Measurements from ENCODE around the gene PUS10.
A peak's percentile ranks its signal among the peaks of the same experiment; 100 is the strongest.
"Not testable (repeated sequence)": the region's sequence is repeated elsewhere in the genome, so short reads cannot be mapped to it uniquely, and the experiment has no call there.

The PUS10 gene

DNA sequence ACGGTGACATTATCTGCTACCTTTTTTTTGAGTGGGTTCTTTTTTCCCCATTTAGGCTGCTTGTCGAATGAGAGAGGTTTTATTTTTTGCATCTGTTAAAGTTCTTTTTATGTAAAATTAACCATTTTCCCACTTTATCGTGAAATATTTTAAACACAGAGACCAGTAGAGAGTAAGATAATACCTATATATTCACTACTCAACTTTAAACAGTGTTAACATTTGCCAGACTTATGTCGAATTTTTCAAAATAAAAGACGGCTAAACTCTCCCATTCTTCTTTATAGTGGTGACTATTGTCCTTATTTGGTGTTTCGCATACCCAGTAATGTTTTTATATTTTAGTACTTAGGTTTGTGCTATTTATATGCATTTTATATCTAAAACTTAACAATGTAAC is 743 bp upstream of the PUS10 start:
- Mint-ChIP-seq H3K9me3 (no peaks in the 10 kb centered on the region), H3K27ac (peak overlapping the region; percentile 98), H3K4me1 (ENCODE audit: low read depth) (peaks cover 56% of the 10 kb centered on the region), H3K36me3 (ENCODE audit: low read depth) (peaks cover 52% of the 10 kb centered on the region), H3K27me3 (no peaks in the 10 kb centered on the region), H3K4me3 (peak overlapping the region; percentile 97)
- DNase-seq: no peak

GRCh38 chr2:61018318-61018755 is 282 bp upstream of the PUS10 start:
- DNase-seq: no peak
- peak overlapping the region; percentile 97 for H3K4me3 Mint-ChIP-seq
- H3K27ac Mint-ChIP-seq: peak overlapping the region; percentile 98
- peaks cover 47% of the 10 kb centered on the region for H3K36me3 Mint-ChIP-seq (ENCODE audit: low read depth)
- no peaks in the 10 kb centered on the region for H3K9me3 Mint-ChIP-seq
- H3K4me1 Mint-ChIP-seq (ENCODE audit: low read depth): peaks cover 56% of the 10 kb centered on the region
- H3K27me3 Mint-ChIP-seq: no peaks in the 10 kb centered on the region

- Mint-ChIP-seq H3K27me3 (no peaks in the 10 kb centered on the region), H3K36me3 (ENCODE audit: low read depth) (peaks cover 39% of the 10 kb centered on the region), H3K27ac (peak overlapping the region; percentile 98), H3K4me1 (ENCODE audit: low read depth) (peaks cover 60% of the 10 kb centered on the region), H3K9me3 (no peaks in the 10 kb centered on the region), H3K4me3 (peak overlapping the region; percentile 97)
- DNase-seq: peak; percentile 86
Observed at GRCh38 chr2:61017003-61017555, 976 bp downstream of the PUS10 start.

- peak overlapping the region; percentile 97 for H3K4me3 Mint-ChIP-seq
- no peak for DNase-seq
- peaks cover 35% of the 10 kb centered on the region for H3K36me3 Mint-ChIP-seq (ENCODE audit: low read depth)
- H3K9me3 Mint-ChIP-seq: no peaks in the 10 kb centered on the region
- H3K27me3 Mint-ChIP-seq: no peaks in the 10 kb centered on the region
- peaks cover 61% of the 10 kb centered on the region for H3K4me1 Mint-ChIP-seq (ENCODE audit: low read depth)
- peak overlapping the region; percentile 98 for H3K27ac Mint-ChIP-seq
Observed at GRCh38 chr2:61016392-61017002, 1.6 kb downstream of the PUS10 start.

GRCh38 chr2:61015976-61016375 is 2.1 kb downstream of the PUS10 start:
- no peak for DNase-seq
- H3K27me3 Mint-ChIP-seq: no peaks in the 10 kb centered on the region
- no peaks in the 10 kb centered on the region for H3K9me3 Mint-ChIP-seq
- H3K4me3 Mint-ChIP-seq: peak overlapping the region; percentile 97
- peak overlapping the region; percentile 98 for H3K27ac Mint-ChIP-seq
- H3K36me3 Mint-ChIP-seq (ENCODE audit: low read depth): peaks cover 30% of the 10 kb centered on the region
- peaks cover 60% of the 10 kb centered on the region for H3K4me1 Mint-ChIP-seq (ENCODE audit: low read depth)

DNA sequence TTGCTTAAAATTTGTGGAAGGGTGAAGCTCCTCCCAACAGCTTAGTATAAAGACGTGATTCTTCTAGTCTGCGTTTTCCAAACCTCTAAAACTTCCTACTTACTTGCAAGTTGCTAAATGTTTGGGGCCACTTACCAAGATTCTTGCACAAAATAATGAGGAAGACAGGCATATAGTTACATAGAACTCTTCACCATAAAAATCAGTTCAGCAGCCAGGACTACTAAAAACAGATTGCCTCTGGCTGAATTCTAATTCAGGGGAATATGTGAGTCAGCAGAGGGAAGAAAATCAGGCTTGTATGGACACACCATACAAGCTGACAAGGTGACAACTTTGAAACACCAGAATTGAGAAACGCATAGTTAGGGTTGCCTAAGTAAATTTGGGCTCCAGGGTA is 3.3 kb downstream of the PUS10 start:
- H3K4me3 Mint-ChIP-seq: peak overlapping the region; percentile 6
- no peaks in the 10 kb centered on the region for H3K27me3 Mint-ChIP-seq
- H3K9me3 Mint-ChIP-seq: no peaks in the 10 kb centered on the region
- H3K27ac Mint-ChIP-seq: no peak overlapping the region
- H3K36me3 Mint-ChIP-seq (ENCODE audit: low read depth): peaks cover 25% of the 10 kb centered on the region
- DNase-seq: no peak
- peaks cover 52% of the 10 kb centered on the region for H3K4me1 Mint-ChIP-seq (ENCODE audit: low read depth)

GRCh38 chr2:61013382-61013781 is 4.7 kb downstream of the PUS10 start:
- no peak for DNase-seq
- no peak overlapping the region for H3K4me3 Mint-ChIP-seq
- peaks cover 39% of the 10 kb centered on the region for H3K4me1 Mint-ChIP-seq (ENCODE audit: low read depth)
- H3K27ac Mint-ChIP-seq: peak overlapping the region; percentile 86
- peaks cover 29% of the 10 kb centered on the region for H3K36me3 Mint-ChIP-seq (ENCODE audit: low read depth)
- no peaks in the 10 kb centered on the region for H3K27me3 Mint-ChIP-seq
- no peaks in the 10 kb centered on the region for H3K9me3 Mint-ChIP-seq

DNA sequence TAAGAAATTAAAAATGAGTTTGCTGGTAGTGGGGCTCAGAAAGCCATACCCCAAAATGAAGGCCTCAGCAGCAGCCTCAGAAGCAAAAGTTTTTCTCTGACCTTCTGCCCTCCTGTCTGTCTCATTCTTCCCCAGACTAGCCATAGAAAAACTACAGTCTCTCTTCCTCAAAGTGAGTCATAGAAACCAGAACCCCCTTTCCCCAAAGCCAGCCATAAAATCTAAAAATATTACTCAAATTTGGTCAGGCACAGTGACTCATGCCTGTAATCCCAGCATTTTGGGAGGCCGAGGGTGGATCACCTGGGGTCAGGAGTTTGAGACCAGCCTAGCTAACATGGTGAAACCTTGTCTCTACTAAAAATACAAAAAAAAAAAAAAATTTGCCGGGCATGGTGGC is 5.8 kb downstream of the PUS10 start:
- H3K27me3 Mint-ChIP-seq, DNase-seq, H3K9me3 Mint-ChIP-seq, H3K4me3 Mint-ChIP-seq: not testable (repeated sequence)
- peaks cover 19% of the 10 kb centered on the region for H3K36me3 Mint-ChIP-seq (ENCODE audit: low read depth)
- peaks cover 38% of the 10 kb centered on the region for H3K4me1 Mint-ChIP-seq (ENCODE audit: low read depth)
- peak overlapping the region; percentile 44 for H3K27ac Mint-ChIP-seq

GRCh38 chr2:61011678-61012077 is 6.4 kb downstream of the PUS10 start:
- H3K4me1 Mint-ChIP-seq (ENCODE audit: low read depth): peaks cover 38% of the 10 kb centered on the region
- H3K36me3 Mint-ChIP-seq (ENCODE audit: low read depth): peaks cover 13% of the 10 kb centered on the region
- H3K27ac Mint-ChIP-seq: peak overlapping the region; percentile 47
- H3K9me3 Mint-ChIP-seq: no peaks in the 10 kb centered on the region
- H3K4me3 Mint-ChIP-seq: no peak overlapping the region
- H3K27me3 Mint-ChIP-seq: no peaks in the 10 kb centered on the region
- DNase-seq: no peak

DNA sequence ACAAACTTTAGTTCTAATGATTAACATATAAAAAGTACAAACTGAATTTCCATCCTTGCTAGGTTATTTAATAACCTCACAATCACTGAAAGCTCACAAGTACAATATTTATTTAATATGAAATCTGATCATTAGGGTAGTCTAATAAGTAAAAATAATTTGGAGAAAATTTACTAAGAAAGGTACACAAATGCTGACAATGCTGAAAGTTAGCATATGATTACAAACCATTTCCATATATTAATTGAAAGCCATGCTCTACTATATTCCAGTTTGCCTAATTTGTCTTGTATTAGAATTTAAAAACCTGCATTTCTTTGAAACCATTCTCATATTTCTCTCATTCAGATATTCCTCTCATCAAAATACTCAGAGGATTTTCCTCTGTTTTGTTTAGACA is 8.7 kb downstream of the PUS10 start:
- peaks cover 17% of the 10 kb centered on the region for H3K4me1 Mint-ChIP-seq (ENCODE audit: low read depth)
- H3K4me3 Mint-ChIP-seq: no peak overlapping the region
- H3K36me3 Mint-ChIP-seq (ENCODE audit: low read depth): peaks cover 12% of the 10 kb centered on the region
- H3K9me3 Mint-ChIP-seq: no peaks in the 10 kb centered on the region
- H3K27me3 Mint-ChIP-seq: no peaks in the 10 kb centered on the region
- H3K27ac Mint-ChIP-seq: no peak overlapping the region
- no peak for DNase-seq

DNA sequence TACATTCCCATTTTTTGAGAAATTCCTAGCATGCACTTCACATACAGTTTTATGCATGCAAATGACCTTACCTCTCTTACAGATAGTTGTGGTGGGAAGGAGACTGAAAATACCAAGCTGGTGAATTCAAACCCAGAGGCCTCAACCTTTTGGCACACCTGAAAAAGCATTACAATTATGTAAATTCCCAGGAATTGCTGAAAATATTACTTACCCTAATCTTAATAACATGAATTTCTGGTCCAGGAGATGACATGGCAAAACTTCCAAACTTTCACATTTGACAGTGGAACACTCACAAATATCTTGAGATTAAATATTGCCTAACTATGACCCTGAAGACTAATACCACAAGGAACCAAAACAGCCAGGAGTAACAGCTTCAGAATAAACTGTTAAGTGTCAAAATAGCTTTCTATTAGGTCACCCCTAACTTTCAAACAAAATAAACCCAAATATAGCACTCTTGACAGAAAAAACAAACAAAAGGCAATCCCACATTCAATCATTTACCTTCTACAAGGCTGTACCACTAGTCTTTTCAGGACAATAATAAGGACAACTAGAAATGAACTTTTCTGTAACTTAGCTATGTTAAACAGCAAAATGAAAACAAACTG is 11.5 kb downstream of the PUS10 start:
- DNase-seq: no peak
- Mint-ChIP-seq H3K4me3 (no peak overlapping the region), H3K9me3 (no peaks in the 10 kb centered on the region), H3K27me3 (no peaks in the 10 kb centered on the region), H3K27ac (no peak overlapping the region), H3K4me1 (ENCODE audit: low read depth) (peaks cover under 1% of the 10 kb centered on the region), H3K36me3 (ENCODE audit: low read depth) (peaks cover 13% of the 10 kb centered on the region)

GRCh38 chr2:61005736-61006135 is 12.3 kb downstream of the PUS10 start:
- Mint-ChIP-seq H3K9me3 (no peaks in the 10 kb centered on the region), H3K27me3 (no peaks in the 10 kb centered on the region), H3K36me3 (ENCODE audit: low read depth) (peaks cover 12% of the 10 kb centered on the region), H3K4me1 (ENCODE audit: low read depth) (no peaks in the 10 kb centered on the region), H3K4me3 (no peak overlapping the region), H3K27ac (no peak overlapping the region)
- no peak for DNase-seq

GRCh38 chr2:60998628-60999545 is 19.2 kb downstream of the PUS10 start:
- Mint-ChIP-seq H3K4me3 (no peak overlapping the region), H3K36me3 (ENCODE audit: low read depth) (peaks cover 2% of the 10 kb centered on the region), H3K27me3 (no peaks in the 10 kb centered on the region), H3K9me3 (no peaks in the 10 kb centered on the region), H3K4me1 (ENCODE audit: low read depth) (peaks cover 2% of the 10 kb centered on the region), H3K27ac (no peak overlapping the region)
- DNase-seq: no peak

- peaks cover 13% of the 10 kb centered on the region for H3K4me1 Mint-ChIP-seq (ENCODE audit: low read depth)
- no peak for DNase-seq
- H3K27me3 Mint-ChIP-seq: no peaks in the 10 kb centered on the region
- peaks cover 6% of the 10 kb centered on the region for H3K9me3 Mint-ChIP-seq
- H3K27ac Mint-ChIP-seq: no peak overlapping the region
- peaks cover 18% of the 10 kb centered on the region for H3K36me3 Mint-ChIP-seq (ENCODE audit: low read depth)
- H3K4me3 Mint-ChIP-seq: no peak overlapping the region
Observed at GRCh38 chr2:60994131-60994530, 23.9 kb downstream of the PUS10 start.
